Measurements from ENCODE around the gene TAS2R60.
"Not testable (repeated sequence)": the region's sequence is repeated elsewhere in the genome, so short reads cannot be mapped to it uniquely, and the experiment has no call there.

TAS2R60 gene

DNA sequence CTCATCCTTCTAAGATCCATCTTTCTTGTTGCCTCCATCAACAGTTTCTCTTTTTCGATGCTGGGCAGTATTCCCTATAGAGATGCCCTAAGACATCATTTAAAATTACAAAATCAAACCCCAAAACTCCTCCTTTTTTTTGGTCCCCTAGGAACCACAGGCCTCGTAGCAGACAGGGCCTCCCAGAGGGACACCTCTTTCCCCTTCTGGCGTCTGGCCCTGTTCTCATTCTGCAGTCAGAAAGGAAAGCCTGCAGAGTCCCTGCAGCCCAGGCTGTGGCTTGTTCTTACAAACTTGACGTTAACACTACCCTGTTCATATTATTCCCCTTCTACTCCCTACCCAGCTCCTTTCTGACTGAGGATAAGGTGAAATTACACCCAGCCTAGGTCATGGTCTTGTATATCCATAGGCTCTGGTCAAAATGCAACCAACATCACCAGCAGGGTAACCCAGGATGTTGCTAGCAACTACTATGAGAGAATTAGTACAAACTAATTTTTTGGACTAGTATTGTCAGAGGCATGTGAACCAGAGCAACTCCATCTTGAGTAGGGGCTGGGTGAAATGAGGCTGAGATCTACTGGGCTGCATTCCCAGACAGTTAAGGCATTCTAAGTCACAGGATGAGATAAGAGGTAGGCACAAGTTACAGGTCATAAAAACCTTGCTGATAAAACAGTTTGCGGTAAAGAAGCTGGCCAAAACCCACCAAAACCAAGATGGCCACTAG lies 31.1 kb upstream of the TAS2R60 start:
- DNase-seq, result no peak

DNA sequence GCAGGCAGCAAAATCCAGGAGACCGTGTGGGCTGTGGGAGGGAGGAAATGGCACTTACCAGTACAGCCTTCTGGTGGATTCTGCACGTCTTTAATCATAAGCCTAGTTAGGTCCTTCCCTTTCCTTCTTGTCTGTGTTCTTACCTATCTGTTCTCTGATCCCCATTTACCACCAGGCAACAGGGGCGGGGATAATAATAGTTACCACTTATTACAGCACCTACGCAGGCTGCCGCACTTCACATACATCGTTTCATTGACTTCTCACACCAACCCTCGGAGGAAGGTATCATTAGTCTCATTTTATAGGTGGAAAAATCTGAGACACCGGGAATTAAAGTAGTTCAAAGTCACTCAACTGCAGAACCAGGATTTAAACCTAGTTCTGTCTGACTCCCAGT lies 30.1 kb upstream of the TAS2R60 start:
- DNase-seq, result no peak

DNA sequence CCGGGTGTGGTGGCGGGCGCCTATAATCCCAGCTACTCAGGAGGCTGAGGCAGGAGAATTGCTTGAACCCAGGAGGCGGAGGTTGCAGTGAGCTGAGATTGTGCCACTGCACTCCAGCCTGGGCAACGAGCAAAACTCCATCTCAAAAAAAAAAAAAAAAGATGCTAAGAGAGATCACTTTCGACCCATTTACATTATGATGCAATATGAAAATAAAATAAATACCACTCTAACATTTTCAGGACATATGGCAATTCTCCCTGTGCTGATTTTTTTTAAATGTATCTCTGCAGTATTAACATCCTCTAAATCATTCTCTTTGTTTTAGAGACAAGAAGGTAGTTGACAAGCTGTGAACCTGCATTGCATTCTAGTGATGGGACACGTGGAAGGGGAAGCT lies 28.0 kb upstream of the TAS2R60 start:
- not testable (repeated sequence) for DNase-seq

DNA sequence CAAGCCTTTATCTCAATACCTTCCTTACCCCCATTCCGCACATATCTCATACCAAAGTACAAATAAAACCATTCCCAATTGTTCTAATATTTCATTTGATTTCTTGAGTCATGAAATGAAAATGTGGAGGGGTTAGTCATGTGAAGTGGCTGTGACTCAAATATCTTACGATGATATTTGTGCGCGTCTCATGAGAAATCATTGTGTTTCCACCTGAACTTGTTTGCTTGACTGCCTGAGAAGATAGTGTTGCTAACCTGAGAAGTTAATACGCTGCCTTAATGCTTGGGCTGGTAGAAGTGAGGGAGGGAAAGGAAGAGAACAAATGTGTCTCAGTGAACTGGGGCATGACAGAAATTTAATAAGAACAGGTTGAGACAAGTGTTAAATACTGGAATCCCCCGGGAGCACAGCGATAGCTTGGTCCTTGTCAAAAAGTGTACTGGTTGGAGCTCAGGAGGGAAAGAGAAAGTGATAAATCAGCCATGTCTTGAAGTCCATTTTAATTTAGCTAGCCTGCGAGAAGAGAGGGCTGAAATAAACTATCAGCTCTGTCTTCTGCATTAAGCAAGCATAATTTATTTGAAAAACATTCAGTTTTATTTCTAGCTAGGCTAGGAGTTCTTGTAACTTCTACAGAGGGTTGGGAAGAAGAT lies 27.4 kb upstream of the TAS2R60 start:
- no peak for DNase-seq

DNA sequence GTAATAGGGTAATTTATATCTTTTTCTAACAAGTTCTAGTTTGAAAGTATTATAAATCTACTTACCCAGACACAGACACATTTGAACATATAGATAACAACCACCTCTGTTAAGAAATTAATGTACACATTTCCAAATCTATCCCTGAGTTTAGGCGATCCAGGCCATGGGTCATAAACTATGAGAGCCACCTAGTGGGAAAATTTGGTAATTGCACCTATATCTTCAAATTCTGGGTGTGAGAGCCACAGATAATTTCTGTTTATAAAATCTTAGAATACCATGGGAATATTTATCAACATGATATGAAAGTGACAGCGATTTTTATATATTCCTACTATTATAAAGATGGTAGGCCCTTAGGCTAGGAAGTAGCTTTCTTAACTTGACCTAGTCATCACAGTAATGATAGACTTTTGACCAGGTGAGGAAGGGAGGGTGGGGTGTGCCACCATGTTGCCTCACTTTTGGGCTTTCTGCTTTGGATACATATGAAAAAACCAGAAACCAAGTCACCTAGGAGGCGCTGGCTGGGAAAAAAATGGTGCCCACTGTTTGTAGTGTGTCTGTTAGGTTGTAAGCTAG lies 26.6 kb upstream of the TAS2R60 start:
- DNase-seq, result no peak

DNA sequence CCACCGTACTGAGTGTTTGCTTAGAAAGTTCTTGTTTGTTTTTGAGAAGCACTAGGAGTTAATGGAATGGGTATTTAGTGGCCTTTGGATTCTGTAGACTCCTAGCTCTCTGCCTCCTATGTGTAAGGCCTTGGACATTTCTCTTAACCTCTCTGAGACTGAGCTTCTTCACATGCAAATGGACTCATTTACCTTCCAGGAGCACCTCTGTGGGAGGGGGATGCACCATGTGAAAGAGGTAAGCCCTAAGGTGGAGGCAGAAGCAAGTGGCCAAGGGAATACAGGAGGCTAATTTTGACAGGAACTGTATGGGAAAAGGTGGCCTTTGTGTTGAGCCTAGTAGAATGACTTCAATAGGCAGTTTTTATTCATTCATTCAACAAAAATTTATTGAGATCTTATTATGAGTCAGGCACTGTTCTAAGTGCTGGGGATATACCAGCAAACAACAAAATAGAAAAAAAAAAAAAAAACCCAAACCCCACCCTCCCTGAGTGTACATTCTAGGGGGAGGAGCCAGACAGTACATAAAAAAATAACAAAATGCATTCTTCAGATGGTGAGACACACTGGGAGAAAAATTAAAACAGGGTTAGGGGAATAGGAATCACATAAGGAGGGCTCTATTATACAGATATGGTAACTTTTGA lies 25.4 kb upstream of the TAS2R60 start:
- no peak for DNase-seq

DNA sequence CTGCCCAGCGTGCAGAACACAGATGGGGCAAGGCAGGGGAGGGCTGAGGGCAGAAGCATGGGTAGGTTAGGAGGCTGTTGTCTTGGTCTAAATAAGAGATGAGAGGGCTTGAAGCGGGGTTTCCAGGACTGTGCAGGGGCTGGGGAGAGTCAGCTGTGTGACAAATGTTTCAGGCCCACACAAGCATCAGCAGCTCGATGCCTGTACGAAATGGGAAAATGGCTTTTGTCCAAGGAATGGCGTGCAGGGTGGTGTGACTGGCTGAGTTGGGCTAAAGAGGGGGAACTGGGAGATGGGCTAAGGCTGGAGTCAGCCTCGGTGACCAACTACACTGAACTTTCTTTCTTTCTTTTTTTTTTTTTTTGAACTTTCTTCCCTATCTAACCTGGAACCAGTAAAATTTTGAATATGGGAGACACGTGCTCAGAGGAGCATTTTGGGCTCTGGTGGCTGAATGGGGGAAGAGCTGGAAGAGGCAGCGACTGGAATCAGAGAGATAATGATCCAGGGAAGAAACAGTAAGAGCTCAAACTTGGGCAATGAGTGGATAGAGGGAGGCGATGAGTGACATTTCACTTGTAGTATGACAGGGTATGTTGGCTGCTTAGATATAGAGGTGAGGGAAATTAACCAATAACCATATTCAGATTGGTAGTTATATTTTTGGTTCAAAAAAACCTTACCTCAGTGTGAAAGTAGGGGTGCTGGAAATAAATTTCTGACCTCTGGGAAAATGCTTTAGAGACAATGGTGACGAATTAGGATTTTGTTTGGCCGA lies 24.4 kb upstream of the TAS2R60 start:
- DNase-seq, result no peak

DNA sequence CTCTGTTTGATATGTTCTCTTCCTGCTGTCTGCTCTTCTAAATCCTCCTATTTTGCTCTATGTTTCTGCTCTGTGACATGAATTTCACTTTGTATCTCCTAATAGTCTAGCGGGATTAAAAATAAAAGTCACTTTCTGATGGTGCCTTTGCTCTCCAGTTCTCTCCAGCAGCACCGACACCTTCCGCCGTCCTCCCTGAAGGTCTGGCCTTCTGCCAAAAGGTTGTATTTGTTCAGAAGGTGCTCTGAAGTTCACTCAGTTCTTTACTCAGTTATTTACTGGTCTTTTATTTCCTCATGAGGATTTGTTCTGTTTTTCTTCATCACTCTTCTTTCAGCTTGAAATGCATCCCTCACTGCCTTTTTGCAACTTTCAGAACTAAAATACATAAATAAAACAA lies 23.4 kb upstream of the TAS2R60 start:
- DNase-seq, result no peak

DNA sequence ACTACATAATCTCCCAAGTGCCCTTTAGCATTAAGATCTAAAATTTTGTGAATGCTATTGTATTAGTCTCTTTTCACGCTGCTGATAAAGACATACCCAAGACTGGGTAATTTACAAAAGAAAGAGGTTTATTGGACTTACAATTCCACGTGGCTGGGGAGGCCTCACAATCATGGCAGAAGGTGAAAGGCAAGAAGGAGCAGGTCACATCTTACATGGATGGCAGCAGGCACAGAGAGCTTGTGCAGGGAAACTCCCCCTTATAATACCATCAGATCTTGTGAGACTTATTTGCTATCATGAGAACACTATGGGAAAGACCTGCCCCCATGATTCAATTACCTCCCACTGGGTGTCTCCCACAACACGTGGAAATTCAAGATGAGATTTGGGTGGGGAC lies 22.6 kb upstream of the TAS2R60 start:
- DNase-seq, result not testable (repeated sequence)

DNA sequence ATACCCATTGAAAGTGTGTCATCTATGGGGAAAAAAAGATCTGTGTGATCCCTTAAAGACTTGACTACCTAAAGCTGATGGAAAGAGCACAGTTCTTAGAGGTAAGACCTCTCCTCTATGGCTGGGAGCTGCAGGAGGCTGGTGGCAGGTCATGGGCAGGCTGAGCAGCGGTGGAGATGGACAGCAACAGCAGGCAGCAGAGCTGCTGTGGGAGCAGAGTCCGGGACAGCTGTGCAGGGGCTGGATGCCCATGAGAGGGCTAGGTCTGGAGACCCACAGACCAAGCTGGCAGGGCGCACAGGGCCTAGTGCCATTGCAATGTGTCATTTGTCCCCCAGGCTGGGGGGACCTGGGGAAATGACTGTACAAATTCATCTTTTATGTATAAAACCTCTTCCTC lies 21.2 kb upstream of the TAS2R60 start:
- no peak for DNase-seq

DNA sequence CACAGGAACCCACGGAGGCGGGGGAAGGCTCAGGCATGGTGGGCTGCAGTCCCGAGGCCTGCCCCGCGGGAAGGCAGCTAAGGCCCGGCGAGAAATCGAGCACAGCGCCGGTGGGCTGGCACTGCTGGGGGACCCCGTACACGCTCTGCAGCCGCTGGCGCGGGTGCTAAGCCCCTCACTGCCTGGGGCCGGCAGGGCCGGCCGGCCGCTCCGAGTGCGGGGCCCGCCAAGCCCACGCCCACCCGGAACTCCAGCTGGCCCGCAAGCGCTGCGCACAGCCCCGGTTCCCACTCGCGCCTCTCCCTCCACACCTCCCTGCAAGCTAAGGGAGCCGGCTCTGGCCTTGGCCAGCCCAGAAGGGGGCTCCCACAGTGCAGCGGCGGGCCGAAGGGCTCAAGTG lies 18.8 kb upstream of the TAS2R60 start:
- DNase-seq, result not testable (repeated sequence)

DNA sequence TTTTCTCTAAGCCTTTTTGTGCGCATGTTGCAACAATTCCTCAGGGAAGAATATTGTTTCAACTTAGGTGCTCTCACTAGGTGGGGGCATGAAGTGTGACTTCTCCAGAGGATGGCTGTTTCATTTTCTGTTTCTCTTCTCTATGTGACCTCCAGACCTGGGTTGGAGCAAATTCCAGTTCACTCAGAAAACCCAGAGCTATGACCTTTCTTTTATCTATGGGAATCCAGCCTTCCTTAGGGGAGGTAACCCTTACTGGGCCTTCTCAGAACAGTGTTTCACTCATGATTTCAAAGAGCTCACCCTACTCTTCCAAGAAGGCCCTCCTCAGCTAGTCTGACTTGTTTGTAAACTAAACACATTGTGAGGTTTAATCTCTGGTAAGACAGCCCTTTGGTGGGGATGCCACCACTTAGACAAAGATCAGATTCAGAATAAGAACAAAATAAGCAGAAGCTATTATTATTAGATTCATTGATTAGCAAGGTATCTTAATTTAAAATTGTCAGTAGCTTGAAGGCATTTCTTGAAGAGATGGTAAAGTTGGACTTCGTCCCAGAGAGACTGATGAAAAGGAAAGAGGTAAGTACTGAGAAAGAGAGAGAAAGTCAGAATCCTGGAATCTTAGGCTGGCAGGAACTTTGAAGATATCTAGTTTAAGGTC lies 16.6 kb upstream of the TAS2R60 start:
- no peak for DNase-seq

DNA sequence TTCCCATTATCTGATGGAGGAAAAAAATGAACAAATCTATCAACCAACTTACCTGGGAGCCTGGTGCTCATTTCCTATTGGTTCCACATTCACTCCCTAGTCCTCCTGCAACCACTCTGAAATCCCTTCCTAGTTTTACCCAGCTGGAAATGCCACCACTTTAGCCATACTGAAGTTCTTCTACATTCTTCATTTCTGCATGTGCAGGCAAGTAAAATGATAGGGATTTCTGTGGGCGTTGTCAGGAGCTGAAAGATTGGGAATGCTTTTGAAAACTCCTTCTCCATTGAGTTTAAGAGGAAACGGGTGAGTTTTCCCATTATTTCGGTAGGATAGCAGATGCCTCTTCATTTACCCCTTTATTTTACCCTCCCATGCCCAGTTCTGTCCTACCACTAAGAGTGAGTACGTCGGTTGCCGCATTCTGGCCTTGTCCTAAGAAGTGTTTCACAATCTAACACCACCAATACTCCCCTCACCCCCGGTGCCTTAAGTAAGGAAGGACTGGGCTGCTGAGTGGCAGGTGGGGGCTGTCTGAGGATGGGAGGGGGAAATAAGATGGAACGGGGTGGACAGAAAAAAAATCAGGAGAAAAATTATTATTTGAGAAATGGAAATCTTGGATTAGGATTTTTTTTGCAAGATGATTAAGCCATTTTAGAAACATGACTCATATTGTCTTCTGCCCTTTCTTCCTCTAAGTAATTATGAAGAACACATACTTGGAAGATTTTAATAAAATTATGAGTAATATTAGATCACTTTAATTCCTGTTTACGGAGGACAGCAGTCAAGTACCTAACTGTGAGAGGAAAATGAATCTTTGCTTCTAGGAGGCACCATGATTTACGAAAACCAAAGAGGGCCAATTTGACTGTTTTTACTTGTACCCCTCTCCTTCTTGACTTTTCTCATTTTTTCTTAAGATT lies 13.2 kb upstream of the TAS2R60 start:
- no peak for DNase-seq

DNA sequence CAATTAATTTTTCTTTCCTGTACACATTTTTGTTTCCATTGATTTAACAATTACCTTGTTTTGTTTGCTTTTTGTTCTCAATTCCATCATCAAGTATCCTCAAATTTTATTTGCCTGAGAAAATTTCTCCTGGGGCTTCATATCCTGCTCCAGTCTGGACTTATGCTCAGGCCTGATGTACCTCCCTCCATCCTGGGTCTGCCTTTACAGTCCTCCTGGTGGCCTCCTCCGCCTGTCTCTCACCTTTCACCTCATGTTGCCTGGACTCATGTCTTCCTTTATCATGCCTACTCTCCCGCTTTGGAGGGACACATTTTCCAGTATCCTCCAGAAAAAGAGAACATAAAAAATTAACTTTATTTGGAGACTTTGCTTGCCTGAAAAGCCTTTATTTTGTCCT lies 12.1 kb upstream of the TAS2R60 start:
- no peak for DNase-seq

DNA sequence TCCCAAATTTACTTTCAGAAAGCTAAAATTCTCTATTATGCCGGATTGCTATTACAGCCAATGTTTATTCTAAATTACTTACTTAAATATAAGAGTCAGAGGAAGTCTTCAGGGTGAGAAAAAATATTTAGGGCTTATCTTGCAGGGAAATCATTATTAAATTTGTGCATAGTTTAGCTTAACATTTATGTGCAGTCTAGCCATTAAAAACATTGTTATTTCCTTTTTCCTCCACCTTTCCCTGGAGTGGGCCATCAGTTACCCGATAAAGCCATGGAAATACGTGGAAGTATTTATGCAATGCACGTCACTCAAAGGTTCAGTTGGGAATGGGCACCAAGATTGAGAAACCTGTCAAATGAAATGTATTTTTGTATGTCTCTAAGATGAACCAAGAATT lies 9.5 kb upstream of the TAS2R60 start:
- no peak for DNase-seq

DNA sequence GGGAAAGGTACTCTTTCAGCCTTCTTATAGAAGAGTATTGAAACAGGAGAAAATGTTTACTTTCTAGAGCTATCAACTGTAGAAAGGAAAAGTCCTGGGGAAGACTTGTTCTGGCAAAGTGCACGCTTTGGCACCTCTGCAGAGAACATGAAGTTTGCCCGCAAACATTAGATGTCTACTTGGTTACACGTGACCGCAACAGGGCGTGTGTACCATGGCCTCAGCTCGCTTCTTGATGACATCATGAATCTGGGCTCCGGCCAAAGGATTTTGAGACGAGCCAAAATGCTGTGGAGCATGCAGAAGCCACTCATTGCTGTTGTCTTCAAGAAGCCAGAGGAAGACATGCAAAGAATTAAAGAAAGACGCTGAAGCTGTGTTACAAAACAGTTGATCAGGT lies 8.6 kb upstream of the TAS2R60 start:
- no peak for DNase-seq

DNA sequence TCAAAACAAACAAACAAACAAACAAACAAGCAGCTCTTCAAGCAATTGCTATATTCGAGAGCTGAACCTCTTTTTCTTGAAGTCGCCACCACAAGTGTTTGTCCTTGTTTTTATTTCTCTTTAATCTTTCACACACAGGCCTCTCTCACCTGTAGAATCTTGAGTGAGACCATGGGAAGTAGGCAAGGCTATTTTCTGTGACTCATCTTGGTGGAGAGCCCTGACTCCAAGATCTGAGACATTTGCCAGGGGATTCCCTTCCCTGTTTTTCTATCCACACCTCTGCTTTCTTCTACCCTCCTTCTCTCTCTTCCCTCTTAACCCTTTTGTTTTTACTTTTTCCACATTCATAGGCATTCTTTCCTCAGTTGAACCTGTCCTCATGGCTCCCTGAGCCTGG lies 8.0 kb upstream of the TAS2R60 start:
- DNase-seq, result no peak

DNA sequence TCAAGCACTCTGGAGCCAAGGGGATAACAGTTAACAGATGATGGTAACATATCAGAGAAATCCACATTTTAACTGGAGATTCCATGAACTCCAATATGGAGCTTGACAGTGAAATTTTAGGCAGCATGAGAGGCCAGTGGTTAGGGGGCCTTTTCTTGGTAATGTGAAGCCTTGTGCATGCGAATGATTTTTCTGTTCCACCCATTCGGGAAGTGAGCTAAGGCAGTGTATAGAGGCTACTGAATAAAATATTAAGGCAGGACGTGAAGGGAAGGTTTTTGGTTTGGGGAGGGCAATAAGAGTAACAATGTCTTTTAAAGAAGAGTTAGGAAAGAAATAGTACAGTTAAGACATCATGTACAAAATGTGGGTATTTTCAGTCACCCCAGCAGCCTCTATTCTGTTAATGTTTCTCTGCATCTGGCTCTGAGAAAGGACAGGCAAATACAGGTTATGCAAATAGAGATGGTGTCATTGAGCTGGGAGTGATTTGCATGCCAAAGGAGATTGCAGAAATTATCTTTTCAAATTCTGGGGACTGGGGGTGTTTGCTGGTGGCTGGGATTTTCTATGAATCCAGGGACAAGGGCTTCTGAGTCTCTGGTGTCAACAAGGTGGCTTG lies 6.8 kb upstream of the TAS2R60 start:
- no peak for DNase-seq

DNA sequence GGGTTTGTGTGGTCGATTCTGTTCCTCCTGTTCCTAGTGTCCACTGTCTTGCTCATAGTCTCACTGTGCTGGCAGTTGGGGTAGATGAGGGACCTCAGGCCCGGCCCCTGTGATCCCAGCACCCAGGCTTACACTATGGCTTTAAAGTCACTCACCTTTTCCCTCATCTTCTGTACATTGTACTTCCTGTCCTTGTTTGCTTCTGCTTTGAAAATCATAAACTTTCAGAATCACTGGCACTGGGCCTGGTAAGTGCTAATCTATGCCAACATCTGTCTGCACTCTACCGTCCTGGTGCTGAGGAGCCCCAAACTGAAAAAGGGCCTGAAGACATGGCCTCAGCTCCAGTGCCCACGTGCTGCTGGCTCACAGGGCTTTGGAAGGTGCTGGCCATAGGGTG lies 5.7 kb upstream of the TAS2R60 start:
- no peak for DNase-seq

DNA sequence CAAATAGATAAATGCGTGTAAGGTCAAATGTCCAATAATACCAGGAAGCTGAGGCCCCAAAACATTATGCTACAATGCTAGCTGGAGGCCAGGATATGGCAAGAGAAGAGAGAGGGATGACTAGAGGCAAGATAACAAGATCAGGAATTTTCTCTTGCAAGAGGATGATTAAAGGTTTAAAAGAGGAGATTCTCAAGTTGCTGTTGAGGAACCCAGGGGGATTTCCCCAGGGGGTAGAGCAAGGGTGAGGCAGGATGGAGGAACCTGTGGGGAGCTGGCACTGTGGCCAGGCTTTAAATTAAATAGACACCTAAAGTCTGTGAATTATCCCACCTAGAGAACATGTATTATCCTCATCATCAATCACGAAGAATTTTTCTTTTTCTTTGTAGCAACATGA lies 3.4 kb upstream of the TAS2R60 start:
- DNase-seq, result no peak

All from activated T-cell treated with anti-CD3 and anti-CD28 coated beads for 4 hours (primary cell).